ENCODE measurements around the gene TAF12. TPM values are rescaled to one million over a fixed set of nuclear protein-coding genes. Genes with fewer than 3 reads are reported as not detected.
"Not testable (repeated sequence)": the region's sequence is repeated elsewhere in the genome, so short reads cannot be mapped to it uniquely, and the experiment has no call there.

TAF12 gene, protein sequence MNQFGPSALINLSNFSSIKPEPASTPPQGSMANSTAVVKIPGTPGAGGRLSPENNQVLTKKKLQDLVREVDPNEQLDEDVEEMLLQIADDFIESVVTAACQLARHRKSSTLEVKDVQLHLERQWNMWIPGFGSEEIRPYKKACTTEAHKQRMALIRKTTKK
- total RNA-seq, result 10 to 100 TPM; 15.4 to 25.4 (median 18.4) TPM

DNA sequence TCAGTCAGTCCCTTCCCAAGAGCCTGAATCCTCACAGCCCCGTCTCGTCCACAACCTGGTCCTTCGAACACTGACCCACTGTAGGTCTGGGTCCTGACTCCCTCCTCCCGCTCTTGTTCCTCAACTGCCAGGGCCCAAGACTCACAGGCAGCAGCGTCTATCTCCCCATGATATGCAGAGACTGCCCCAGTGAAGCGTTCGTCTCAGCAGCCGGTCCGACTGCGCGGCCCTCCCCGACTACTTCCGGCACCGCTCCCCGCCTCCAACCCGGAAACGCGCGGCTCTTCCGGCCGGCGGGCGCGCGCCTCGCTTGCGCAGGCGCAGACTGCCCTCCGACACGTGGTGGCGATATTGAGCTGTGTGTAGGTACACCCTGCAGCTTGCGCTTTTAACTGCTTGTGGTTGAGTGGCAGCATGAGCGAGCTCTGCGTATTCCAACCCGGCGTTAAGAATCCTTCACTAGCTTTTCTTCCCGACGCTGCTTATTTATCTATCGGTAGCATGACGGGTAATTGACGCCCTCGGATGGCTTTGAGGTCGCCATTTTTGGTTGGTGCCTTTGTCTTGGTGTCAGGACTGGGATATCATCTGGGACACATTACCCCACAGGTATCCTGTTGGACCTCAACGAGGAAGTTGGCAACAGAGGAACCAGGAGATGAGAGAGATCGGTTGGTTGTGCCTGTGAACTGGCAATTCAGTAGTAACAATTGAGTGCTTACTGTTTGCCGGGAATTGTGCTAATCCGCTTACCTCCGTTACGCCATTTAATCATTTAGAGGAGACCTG is at the start of gene TAF12:
Gene TAF12 (minus strand): TSS at position 221 of the 789 bp plus-strand sequence. CDS start 20,986 bp downstream, outside the sequence.
- H3K4me1 ChIP-seq, result peaks cover 15 to 26% of the 10 kb centered on the region in 2 donors
- no peaks in the 10 kb centered on the region for H3K9me3 ChIP-seq
- intact Hi-C loops (cut with DNase I), result loop anchor here (5.0 to 10.0 kb wide), 2 partner anchors 94 to 232 kb away; partner anchors contain the start of gene YTHDF2
- WGBS, 2 donors, result 1 to 2% methylated on average over 32 to 47 of the region's 49 CpGs
- H3K4me3 ChIP-seq (replicated peaks in 1 of 3), result peak within 1 kb of the TSS; percentile 62 to 98 (median 67)
- H3K27me3 ChIP-seq, result no peaks in the 10 kb centered on the region
- peak; percentile 90 for DNase-seq
- peak; percentile 77 to 98 for TF ChIP-seq POLR2A (IDR thresholded peaks at IDR 0.05)
- TF ChIP-seq, protein P1, sequence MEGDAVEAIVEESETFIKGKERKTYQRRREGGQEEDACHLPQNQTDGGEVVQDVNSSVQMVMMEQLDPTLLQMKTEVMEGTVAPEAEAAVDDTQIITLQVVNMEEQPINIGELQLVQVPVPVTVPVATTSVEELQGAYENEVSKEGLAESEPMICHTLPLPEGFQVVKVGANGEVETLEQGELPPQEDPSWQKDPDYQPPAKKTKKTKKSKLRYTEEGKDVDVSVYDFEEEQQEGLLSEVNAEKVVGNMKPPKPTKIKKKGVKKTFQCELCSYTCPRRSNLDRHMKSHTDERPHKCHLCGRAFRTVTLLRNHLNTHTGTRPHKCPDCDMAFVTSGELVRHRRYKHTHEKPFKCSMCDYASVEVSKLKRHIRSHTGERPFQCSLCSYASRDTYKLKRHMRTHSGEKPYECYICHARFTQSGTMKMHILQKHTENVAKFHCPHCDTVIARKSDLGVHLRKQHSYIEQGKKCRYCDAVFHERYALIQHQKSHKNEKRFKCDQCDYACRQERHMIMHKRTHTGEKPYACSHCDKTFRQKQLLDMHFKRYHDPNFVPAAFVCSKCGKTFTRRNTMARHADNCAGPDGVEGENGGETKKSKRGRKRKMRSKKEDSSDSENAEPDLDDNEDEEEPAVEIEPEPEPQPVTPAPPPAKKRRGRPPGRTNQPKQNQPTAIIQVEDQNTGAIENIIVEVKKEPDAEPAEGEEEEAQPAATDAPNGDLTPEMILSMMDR (IDR thresholded peaks at IDR 0.05), result peak in 2 of 6 experiments; percentile 37 to 52
- H3K27ac ChIP-seq, result peak within 1 kb of the TSS; percentile 74 to 84 (median 77)
- H3K36me3 ChIP-seq, result no peaks in the 10 kb centered on the region

DNA sequence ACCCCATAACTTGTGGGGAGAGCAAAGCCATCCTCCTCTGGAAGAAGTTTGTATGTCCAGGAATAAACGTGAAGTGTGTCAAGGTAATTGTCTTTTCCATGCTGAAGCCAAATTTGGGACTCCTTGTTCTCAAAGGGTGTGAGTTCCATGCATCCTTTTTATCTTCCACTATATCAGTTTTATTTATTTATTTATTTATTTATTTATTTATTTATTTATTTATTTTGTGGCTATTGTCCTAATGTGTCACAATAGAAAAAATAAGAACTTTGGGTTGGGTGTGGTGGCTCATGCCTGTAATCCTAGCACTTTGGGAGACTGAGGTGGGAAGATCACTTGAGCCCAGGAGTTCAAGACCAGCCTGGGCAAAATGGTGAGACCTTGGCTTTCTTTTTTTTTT is 48.8 kb upstream of the TAF12 start:
- H3K27ac ChIP-seq; H3K27me3 ChIP-seq; DNase-seq; H3K4me1 ChIP-seq; H3K4me3 ChIP-seq (replicated peaks in 1 of 3); intact Hi-C loops (cut with DNase I); H3K9me3 ChIP-seq: not testable (repeated sequence)
- WGBS, 2 donors, result 95 to 96% methylated on average over 1 of the region's 1 CpG
- peaks cover 0 to 16% of the 10 kb centered on the region in 2 donors for H3K36me3 ChIP-seq

DNA sequence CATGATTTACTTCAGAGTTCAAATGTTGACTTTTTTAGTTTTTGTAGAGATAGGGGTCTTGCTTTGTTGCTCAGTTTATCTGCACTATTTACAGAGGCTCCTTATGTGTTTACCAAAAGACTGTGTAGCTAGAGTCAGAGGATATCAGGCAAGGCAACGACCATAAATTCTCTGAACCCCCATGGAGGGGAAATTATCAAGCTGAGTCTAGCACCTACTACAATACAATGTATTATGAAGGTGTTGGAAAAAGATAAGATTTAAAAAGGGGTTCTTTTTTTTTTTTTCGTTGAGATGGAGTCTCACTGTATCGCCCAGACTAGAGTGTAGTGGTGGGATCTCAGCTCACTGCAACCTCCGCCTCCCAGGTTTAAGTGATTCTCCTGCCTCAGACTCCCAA is 42.1 kb upstream of the TAF12 start:
- Histone ChIP-seq H3K27me3 (no peaks in the 10 kb centered on the region), H3K27ac (no peak overlapping the region), H3K9me3 (no peaks in the 10 kb centered on the region), H3K36me3 (peaks cover 0 to 7% of the 10 kb centered on the region in 2 donors), H3K4me3 (replicated peaks in 1 of 3) (no peak overlapping the region), H3K4me1 (no peaks in the 10 kb centered on the region)
- intact Hi-C loops (cut with DNase I), result no loop called here
- no peak for TF ChIP-seq POLR2A (IDR thresholded peaks at IDR 0.05)
- TF ChIP-seq, protein P1 (IDR thresholded peaks at IDR 0.05), result no peak
- DNase-seq, result no peak
- 91 to 92% methylated on average over 4 of the region's 4 CpGs for WGBS, 2 donors

DNA sequence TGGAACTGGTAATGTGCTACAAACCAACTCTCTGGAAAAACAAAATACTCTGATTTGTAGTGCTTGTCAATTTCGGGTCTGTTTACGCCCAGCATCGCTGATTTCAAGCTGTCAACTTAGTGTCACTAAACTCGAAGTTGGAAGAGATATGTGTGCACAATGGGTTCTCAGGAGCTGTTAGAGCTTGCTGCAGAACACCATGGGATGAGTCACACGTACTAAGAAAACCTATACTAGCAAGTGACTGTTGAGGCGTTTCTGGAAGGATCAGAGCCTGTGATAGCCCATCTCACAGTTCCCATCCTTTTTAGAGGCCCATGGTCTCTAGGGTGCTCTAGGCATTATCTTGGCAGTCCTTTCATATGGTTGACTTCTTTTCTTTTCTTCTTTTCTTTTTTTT is 40.0 kb upstream of the TAF12 start:
- WGBS, 2 donors, result 86 to 90% methylated on average over 6 of the region's 6 CpGs

DNA sequence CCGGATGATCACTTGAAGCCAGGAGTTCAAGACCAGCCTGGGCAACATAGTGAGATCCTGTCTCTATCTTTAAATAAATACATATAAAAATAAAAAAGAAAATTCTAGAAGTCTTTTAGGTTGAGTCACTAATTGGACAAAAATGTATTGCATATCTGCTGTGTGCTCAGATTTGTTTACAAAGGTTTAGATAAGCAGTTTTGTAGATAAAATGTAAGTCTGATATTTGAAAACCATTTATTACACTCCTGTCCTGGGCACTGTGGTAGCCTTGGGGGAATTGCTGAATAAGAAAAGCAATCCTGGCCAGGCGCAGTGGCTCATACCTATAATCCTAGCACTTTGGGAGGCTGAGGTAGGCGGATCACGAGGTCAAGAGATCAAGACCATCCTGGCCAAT is 37.3 kb upstream of the TAF12 start:
- Histone ChIP-seq H3K4me1 (no peaks in the 10 kb centered on the region), H3K36me3 (peaks cover 0 to 7% of the 10 kb centered on the region in 2 donors), H3K4me3 (replicated peaks in 1 of 3) (no peak overlapping the region), H3K27ac (no peak overlapping the region), H3K27me3 (no peaks in the 10 kb centered on the region), H3K9me3 (no peaks in the 10 kb centered on the region)
- TF ChIP-seq POLR2A (IDR thresholded peaks at IDR 0.05), result no peak
- TF ChIP-seq, protein P1 (IDR thresholded peaks at IDR 0.05), result no peak
- WGBS, 2 donors, result 96 to 99% methylated on average over 4 of the region's 4 CpGs
- no peak for DNase-seq
- intact Hi-C loops (cut with DNase I), result no loop called here

More for the DNA sequence above, 40.0 kb upstream of the TAF12 start:
- TF ChIP-seq, protein P1 (IDR thresholded peaks at IDR 0.05), result no peak
- TF ChIP-seq POLR2A (IDR thresholded peaks at IDR 0.05), result no peak
- Histone ChIP-seq H3K4me3 (replicated peaks in 1 of 3) (no peak overlapping the region), H3K27me3 (no peaks in the 10 kb centered on the region), H3K4me1 (no peaks in the 10 kb centered on the region), H3K36me3 (peaks cover 0 to 7% of the 10 kb centered on the region in 2 donors), H3K27ac (no peak overlapping the region), H3K9me3 (no peaks in the 10 kb centered on the region)
- no peak for DNase-seq
- intact Hi-C loops (cut with DNase I), result no loop called here
